GM21360 (cell line): ENCODE data around the gene PID1.
"Not testable (repeated sequence)": the region's sequence is repeated elsewhere in the genome, so short reads cannot be mapped to it uniquely, and the experiment has no call there.

ENCODE experiments used
- ATAC-seq: cut with Tn5 transposase; IDR thresholded peaks from one replicate; pipeline ENCODE4 v1.9.1; 2021; ENCODE audit warnings: mild to moderate bottlenecking, moderate library complexity; ENCODE audit not compliant: unreplicated experiment

The PID1 gene

GRCh38 chr2:229083606-229084340 lies 187.3 kb downstream of the PID1 start:
- ATAC-seq: no peak

GRCh38 chr2:229081411-229081810 lies 189.7 kb downstream of the PID1 start:
- ATAC-seq: no peak

DNA sequence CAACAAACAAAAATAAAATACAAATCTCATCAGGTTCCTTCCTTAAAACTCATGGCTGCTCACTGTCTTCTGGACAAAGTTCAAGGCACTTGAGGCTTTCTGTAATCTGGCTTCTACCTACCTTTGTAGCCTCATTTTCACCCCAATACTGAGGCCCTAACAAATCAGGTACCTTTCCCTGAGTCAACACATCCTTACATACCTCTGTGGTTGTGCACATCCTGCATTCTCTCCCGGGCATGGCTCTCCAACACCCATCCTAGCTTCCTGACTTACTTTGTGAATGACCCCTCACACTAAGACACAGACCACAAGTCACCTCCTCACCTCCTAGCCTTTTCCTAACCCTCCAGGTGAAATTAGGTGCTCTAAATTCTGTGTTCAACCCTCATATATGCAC lies 190.9 kb downstream of the PID1 start:
- ATAC-seq: no peak

- ATAC-seq: not testable (repeated sequence)
Measured at GRCh38 chr2:229076886-229077285, 194.2 kb downstream of the PID1 start.

- no peak for ATAC-seq
Measured at GRCh38 chr2:229073935-229074334, 197.2 kb downstream of the PID1 start.

DNA sequence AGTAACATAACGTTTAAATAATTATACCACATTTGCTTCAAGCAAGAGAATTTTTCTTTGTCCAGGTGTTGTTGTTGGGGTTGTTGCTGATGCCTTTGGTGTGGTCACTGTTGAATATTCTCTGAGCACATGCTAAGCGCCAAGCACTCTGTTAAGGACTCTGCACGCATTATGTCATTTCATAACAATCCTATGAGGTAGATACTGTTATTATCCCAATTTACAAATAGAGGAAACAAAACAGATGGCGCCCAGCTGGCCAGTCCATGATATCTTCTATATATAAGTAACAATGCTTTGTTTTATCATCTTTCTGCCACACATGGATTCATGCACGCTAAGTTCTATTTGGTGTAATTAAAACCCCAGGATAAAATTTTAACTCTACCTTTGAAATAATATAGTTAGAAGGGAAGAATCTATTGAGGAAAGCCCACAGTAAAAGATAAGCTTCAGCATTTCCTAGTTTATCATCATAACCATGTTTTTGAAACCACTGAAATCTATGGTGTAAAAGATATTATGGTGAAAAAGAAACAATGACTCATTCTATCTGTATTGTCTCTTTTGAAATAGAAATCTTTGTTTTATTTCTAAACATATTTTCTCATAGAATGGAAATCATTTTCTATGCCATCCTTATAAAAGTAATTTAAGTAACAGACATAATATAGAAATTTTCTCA lies 199.7 kb downstream of the PID1 start:
- ATAC-seq: no peak

DNA sequence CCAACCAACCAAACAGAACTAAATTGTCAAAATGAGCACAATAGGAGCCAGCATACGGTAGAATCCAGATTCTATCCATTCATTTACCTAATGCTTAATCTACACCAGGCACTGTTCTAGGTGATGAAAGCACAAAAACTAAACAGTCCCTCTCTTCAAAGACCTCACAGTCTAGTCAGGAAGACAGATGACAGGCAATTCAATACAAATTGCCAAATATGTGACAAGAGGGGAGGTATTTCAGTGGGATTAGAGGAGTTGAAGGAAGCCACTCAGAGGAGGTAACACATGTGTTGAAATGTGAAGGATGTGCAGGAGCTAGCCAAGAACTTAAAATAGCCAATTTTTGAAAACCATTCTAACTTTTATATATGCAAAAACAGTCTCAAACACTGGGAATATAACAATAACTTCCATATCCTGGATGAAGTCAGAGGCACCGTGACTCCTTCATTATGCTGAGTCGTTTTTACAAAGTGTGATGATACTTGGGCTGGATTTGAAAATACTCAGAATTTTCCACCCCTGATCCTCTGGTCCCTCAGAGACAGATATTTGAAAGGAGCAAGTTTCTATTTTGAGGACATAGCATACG lies 204.9 kb downstream of the PID1 start:
- ATAC-seq: no peak

DNA sequence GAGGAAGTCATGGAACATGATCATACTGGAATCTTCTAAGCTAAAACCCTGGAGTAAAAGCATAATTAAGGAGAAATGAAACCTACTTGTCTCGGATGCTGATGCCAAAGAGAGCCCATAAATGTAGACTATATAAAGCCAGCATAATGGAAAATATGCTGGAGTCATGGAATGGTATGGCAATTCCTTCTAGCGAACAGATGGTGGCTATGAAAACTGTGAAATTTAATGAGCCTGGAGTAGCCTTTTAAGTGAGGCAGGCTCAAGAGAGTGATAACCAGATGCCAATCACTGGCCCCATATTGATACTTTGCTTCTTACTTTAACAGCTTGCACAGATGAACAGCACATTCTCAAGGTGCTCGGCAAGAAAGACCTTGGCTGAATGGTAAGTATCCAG lies 206.3 kb downstream of the PID1 start:
- ATAC-seq: no peak

GRCh38 chr2:229060147-229060546 lies 210.9 kb downstream of the PID1 start:
- ATAC-seq: no peak

DNA sequence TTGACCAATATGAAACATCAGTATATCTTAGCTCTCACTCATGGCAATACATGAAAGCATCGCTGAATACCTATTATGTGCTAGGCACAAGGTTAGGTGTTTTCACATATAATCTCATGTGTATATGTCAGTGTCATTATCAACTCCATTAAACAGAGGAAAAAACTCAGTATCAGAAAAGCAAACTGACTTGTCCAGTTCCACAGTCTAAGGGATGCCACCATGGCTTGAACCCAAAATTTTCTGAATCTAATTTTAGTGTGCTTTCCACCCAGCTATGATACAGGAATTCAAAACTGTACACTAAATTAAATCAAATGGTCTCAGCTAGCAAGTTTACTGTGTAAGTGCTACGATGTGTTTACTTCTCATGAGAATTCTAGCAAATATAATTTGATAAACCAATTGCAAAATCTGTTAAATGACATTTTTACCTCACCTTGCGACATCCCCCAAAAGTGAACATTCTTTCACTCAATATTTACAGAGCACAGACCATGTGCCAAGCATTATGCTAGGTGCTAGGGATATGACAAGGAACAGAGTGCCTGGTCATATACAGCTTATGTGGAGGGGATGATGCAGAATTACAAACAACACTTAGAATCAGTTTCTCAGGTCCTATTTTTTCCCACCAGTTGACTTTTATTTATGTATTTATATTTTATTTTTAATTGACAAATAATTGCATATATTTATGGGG lies 211.6 kb downstream of the PID1 start:
- ATAC-seq: no peak

DNA sequence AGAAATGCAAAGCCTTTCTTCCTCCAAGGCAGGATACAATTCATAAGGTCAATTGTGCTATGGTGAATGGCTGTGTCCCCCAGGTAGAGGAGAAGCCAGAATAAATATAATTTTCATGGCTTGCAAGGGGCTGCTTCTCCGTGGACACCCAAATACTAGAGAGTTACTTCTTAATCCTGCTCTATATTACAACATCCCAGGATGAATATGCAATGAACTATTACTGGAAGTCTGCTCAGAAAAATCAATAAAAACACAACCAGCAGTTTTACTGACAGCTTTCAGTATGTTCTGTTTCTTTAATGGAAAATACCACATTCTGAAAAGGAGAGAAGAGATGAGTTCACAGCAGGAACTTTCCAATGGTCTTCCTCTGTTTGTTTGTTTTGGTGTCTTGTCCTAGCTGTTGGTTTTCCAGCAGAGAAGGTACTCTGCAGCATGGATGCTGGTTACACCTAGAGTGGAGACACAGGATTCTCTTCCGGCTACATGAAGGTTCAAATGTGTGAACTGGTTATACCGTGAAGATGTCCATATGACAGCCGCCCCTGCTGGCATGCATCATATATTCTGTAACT lies 213.0 kb downstream of the PID1 start:
- ATAC-seq: no peak

- ATAC-seq: no peak
Measured at GRCh38 chr2:229054311-229054710, 216.8 kb downstream of the PID1 start.

GRCh38 chr2:229051798-229052197 lies 219.3 kb downstream of the PID1 start:
- no peak for ATAC-seq

DNA sequence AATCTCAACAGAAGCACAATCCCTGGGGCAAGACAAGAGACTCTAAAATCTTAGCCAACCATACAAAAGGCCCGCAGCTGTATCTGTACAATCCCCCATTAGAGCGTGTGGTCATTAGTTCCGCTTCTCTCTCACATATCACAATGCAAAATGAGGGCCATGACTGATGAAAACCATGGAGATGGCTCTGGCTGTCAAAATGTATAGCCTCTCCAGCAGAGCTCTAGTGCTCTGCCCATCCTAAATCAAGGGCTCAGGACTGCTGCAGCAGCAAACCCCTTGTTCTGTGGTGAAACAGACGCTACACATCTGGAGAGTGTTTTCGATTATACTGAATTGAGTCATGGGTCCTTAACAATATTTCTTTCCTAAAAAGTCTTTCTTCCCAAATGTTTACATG lies 221.0 kb downstream of the PID1 start:
- ATAC-seq: no peak

DNA sequence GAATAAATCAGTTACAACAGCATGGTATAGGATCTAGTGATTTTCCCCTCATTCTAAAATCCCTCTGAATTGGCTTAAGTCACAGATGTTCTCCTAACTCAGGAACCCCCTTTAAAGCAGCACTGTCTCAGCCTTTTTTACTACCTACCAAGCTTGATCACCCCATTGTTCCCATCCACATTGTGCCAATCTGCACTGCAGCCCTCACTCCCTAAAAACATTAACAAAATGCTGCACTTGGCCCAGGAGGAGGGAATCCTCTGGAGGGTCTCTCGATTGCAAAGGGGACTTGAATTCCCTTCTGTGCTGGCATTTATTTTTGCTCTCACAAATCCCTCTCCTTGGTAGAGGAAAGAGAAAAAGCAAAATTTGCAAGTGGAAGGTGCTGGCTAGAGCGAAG lies 223.0 kb downstream of the PID1 start:
- no peak for ATAC-seq

DNA sequence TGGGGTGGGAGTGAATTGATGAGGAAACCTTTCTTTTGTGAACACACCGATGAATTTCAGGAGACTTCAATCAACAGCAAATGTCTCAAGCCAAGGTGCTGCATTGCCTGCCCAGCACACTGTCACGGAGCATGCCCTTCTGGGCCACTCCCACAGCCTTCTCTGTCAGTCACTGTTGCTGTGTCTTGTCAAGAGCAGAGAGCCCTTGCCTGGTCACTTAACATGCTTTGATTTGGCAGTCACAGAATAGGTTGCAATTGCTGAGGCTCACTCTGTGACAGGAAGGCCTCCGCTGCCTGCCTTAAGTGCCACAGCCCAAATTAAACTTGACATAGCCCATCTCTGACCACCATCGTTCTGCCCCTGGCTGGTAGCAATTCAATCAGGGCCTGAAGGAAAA lies 225.4 kb downstream of the PID1 start:
- ATAC-seq: no peak

- ATAC-seq: no peak
Measured at GRCh38 chr2:229044581-229044980, 226.5 kb downstream of the PID1 start.

- no peak for ATAC-seq
Measured at GRCh38 chr2:229043681-229044080, 227.4 kb downstream of the PID1 start.

- ATAC-seq: no peak
Measured at GRCh38 chr2:229042349-229042748, 228.7 kb downstream of the PID1 start.

GRCh38 chr2:229041691-229042090 lies 229.4 kb downstream of the PID1 start:
- ATAC-seq: no peak

- no peak for ATAC-seq
Measured at GRCh38 chr2:229037621-229038020, 233.5 kb downstream of the PID1 start.
